Medulla oblongata (tissue), 1 donor: ENCODE results near the gene SIK1.
"Not testable (repeated sequence)": the region's sequence is repeated elsewhere in the genome, so short reads cannot be mapped to it uniquely, and the experiment has no call there.

Source experiments
- DNase-seq: peaks from one replicate; pipeline ENCODE4 v3.0.0-alpha.2; 2015; ENCODE audit errors: extremely low spot score

SIK1 gene

DNA sequence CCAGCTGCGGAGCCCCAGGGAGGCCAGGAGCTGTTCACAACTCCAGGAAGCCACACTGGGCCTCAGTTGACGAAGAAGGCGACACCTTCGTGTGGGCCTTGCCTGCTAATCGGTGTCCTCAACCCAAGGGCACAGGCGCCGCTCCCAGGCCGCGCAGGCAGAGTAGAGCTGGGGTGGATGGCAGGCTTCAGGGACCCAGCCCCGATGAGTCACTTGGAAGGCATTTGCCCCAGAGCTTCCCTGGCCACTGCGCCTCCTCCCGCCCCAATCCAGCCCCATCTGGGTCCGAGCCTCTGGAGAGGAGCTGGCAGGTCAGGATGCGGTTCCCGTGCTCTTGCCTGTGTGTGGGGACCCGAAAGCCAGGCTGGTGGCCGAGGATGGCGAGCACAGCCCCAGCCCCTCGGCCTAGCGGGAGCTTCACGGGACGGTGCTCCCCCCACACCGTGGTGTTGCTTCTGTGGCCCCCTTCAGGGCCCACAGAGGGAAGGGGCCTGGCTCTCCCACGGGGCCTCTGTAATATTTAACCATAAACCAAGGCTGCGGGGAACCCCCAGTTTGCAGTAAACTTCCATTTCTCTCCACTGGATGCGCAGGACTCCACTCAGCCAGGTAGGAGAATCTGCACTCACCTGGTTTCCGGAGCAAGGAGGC is 30.0 kb downstream of the SIK1 start:
- DNase-seq = not testable (repeated sequence)

DNA sequence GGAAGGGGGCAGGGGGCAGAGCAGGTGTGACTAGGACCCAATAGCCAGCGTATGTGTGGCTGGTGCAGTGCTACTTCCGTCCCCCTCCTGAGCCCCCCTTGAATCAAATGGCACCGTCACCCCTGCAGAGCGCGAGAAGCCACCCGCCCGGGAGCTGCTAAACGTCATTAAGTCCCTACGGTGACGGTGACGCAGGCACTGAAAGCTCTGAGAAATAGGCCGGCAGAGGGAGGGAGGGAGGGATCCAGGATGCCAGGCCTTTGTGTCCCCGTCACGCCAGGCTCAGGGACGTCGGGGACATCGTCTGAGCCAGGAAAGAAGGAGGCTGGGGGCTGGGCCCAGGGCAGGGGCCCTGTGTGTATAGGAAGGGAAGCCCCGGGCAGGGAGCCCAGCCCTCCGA is 43.6 kb downstream of the SIK1 start:
- DNase-seq = not testable (repeated sequence)

DNA sequence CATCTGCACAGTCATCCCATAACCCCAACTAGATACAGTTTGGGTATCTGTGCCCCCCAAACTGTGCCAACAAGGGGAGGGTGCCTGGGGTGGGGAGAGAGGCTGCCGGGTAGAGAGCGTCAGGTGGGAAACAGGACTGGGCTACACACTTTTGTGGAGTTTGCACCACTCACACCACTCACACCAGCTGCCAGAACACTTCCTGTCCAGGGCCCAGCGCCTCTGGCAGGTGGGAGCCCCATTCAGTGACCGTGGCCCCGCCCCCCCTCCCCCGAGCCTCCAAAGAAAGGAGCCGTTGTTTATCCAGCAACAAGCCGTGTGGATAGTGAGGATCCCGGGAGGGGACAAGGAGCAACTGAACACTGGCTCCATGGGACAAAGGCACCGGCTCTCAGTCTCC is 44.0 kb downstream of the SIK1 start:
- not testable (repeated sequence) for DNase-seq

DNA sequence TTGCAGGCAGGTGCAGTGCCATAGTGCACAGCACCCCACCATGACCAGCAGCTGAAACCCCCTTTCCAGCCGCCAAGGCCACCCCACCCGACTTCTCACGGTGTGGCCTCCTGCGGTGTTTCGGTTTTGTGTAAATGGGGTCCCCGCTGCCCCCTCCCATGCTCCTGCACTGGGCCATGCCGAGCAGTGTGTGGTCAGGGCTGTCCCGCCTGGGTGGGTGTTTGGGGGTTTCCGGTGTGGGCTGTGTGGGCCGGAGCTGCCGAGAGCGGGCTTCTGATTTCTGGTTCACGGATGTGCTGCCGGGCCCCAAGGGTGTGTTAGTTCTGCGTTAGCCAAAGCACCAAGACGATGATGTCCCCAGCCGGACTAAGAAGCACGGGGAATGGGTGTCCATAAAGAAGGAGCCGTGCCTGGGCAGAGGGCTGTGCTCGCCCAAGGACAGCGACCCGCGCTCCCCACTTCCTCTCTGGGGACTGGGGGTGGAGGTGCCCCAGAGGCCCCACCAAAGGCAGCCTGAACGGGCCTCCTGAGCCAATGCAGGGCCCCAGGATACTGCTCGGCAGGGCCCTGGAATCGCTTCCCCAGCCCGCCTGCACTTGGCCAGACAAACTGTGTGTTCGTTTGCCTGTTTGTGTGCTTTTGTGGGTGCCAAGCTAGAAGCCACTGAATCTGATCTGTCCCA is 45.9 kb downstream of the SIK1 start:
- not testable (repeated sequence) for DNase-seq

DNA sequence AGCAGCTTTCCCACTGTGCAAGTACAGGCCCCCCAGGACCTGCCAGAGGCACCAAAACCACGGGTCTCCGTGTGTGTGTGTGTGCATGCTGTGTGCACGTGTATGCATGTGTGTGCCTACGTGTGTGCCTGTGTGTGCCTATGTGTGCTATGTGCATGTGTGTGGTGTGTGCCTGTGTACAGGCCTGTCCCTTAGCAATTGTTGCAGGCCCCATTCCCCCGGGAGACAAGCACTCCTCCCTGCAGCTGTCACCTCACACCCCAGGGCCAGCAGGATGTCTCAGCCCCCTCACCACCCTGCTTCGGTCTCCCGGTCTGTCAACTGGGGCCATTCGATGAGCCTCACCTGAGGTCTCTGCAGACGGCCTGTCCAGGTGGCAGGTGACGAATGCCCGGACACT is 46.6 kb downstream of the SIK1 start:
- DNase-seq = not testable (repeated sequence)

DNA sequence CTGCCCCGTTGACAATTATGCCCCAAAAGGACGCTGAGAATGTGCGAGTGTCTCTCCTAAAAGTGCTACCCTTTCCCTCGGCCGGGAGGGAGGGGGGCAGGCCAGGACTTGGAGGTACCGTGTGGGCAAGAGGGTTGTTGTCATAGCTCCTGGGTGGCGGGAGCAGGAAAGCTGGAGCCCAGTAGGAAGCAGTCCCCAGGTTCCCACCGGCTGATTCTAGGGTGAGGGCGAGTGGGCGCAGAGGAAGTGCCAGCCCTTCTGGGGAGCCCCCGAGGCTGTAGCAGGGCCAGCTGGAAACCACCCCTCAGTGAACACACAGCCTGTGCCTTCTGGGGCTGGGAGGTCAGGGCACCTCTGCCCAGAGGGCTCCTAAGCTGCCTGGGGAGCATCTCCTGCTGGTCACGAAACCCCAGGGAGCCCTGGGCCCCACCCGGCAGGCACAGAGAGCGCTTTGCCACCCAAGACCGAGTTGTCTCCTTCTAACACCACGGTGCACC is 47.3 kb downstream of the SIK1 start:
- DNase-seq = not testable (repeated sequence)

DNA sequence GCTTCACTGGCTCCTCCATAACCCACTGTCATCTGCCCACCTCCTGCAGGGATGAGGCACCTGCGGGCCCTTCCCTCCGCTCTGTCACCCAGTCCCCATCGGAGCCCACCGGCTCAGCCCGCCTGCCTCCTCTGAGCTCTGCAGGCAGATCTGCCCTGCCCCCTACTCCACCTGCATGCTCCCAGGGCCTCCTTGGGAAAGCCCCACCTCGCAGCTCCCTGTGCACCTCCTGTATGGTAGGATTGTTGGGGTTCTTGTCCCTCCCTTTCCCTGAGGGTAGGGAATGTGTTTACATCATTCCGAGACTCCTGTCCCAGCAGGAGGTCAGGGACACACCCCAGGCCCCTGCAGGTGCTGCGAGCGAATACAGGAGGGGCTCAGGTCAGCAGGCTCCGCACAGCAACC is 50.5 kb downstream of the SIK1 start:
- no peak for DNase-seq

DNA sequence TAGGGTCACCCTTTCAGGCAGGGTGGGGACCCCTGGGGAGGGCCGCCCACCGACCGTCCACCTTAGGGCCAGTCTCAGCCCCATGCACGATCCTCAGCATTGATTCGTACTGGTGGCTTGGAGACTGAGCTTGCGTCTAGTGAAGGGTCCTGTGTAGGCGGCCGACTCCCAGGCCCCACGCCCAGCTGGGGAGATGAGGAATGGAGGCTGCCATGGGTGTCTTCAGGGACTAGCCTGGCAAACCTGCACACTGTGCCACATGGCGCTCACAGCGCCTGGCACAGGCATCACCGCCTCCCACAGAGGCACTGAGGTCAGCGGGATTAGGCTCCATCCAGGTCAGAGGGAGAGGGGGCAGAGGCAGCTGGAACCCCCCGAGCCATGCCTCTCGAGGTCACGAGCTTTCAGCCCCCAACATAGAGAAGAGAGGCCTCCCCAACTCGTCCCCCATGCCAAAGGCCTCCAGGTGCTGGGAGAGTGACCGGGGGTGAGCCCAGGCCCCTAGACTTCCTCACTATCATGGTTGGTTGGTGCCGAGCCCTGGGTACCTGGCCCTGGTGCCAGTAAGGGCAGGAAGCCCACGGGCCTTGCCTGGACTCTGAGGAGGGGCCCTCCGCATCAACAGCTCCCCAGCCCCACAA is 51.0 kb downstream of the SIK1 start:
- DNase-seq = no peak

DNA sequence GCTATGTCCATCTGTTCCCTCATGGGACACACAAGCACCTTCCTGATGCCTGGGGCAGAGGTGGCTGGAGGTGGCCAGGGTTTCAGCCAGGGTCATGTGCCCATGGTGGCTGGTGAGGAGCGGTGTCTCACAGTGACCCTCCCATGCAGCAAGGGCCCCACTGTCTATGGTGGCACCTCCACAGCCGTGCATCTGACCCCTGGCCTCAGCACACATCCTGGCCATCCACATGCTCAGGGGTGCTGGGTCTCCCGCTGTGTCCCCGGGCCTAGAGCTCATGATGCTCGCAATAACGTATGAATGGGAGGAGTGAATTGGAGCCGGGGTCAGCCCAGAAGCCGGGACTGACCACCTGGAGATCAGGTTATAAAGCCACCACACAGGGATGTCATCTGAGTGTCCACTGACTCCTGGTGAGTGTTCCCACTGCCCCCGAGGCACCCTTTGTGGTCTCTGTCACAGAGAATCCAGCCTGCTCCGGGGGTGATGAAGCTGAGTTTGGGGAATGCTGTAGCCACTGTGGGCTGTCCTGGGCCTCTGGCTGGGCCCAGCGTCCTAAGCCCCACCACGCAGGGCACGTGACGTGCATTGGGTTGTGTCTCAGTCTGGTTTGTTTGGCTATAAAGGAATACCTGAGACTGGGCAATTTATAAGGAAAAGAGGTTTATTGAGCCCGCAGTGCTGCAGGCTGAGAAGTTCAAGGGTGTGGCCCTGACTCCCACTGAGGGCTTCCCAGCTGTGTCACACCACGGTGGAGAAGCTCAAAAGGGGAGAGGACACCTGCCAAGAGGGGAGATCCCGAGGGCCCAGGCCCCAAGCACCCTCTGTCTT is 51.7 kb downstream of the SIK1 start:
- no peak for DNase-seq

DNA sequence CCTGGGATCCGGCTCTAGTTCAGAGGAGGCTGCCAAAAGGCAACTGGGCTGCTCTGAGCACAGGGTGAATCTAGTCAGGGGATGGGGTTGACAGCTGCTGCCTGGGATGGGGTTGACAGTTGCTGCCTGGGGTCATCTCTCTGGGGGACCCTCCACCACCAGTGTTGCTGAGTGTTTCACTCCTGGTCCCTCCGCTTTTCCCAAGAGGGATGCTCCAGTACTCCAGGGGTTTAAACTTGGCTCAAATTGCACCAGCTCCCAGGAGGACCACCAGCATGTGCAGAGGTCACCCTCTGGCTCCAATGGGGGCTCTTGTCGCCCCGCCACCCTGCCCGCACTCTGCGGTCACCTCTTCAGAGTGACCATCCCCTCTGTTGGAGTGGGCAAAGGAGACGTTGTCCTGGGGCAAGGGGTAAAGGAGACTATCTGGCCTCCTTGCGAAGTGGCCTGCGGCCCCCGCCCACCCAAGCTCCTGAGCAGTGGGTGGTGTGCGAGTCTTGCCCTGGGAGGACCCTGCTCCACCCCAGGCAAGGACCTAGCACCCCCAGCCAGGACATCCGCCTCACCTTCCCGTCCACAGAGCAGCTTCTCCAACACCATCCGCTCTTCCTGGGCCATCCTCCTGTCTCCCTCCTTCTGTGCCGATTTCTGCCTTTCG is 52.6 kb downstream of the SIK1 start:
- no peak for DNase-seq

DNA sequence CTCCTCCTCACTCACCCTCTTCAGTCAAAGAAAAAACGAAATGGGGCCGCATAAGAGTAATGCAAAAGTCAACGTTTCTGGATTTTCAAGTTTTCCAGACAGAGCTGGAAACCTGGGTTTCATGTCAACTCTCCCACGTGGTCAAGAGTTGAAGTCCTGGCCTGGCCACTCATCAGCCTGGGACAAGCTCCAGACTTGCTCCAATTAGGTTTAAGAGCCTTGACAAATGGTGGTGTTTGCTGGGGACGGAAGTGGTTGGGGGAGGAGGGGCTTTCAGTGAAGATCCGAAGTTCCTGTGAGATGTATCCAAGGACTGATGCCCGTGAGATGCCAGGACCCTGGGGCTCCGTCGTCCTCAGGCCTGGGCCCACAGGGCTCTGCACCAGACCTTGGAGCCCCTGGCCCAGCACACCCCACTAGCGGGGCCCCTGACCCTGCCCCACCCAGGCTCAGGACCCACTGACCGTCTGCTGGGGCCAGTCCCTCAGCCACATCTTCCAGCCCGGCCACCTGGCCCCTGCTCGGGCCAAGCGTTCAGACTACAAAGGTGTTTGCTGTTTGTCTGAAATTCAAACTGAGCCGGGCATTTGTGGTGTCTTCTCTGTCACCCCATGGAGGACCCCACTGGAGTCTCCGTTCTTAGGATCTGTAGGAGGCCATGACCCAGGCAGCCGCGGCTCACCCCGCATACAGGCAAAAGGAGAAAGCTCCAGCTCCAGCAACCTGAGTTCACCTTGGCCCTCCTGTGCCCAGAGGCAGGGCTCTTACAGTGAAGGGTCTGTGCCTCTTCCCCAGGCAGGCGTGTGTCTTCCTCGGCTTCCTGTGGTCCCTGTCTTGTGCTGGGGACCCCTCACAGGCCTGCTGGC is 53.3 kb downstream of the SIK1 start:
- DNase-seq = peak; percentile 35

DNA sequence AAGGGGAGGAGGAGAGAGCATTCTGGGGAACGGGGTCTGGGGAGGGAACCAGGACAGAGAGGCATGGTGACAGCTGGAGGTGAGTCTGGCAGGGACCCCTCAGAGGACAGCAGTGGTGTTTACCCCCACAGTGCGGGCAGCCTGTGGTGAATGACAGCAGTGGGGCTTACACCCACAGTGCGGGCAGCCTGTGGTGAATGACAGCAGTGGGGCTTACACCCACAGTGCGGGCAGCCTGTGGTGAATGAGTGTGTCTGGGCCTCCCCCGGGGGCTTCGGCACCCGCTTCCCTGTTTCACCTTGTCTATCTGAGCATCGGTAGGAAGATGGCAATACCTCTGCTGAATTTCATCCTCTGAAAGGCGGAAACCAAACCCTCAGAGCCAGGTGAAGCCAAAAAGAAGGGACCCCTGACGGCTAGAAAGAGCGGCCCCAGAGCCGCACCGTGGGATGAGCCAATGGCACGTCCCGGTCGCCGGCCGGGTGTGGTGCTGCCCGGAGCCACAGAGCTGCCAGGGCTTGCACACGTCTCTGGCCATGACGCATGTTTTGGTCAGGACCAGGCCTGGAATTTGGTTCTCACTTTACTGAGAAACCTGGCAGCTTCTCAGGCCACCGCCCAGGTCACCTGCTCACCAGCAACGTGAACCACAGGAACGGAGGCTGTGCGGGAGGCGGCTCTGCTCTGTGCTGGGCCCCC is 54.1 kb downstream of the SIK1 start:
- no peak for DNase-seq

DNA sequence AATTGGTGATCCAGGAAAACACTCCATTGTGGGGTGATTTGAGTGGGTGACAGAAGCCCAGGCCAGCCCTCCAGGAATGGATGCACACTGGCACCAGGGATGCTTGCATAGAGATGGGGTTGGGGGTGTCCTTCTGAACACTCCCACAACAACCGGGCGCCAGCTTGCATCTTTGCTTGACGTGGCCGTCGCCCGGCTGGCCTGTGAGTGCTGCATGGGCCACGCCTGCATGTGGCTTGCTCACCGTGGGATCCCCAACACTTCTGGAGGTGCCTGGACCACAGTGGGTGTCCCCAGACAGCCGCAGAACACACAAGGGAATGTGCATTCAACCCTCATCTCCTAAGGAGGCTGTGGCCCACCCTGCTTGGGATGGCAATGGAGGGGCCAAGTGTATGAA is 55.1 kb downstream of the SIK1 start:
- no peak for DNase-seq

DNA sequence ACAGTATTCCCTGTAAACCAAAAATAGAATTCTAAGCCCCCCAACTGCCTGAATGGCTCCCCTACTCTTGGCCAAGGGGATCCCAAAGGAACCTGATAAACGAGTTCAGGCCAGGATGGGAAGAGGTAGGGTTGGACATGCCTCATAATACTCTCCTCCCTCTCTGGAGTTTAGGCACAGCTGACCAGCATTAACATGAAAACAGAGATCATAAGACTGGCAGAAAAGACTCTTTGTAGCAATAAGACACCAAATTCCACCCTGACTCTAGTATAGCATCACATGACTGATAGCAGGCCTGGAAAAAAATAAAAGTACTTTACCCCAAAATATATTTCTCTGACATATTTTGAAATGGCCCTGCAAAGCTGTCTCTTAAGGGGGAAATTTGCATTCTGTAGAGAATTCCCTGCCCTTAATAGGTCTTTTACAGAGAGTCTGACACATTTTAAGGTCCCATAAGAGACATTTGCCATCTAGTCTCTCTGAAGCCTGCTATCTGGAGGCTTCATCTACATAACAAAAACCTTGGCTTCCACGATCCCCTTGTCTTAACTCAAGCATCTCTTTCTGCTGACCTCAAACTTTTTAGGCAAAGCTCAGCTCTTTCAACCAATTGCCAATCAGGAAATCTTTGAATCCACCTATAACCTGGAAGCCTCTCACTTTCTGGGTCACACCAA is 55.9 kb downstream of the SIK1 start:
- DNase-seq = no peak

DNA sequence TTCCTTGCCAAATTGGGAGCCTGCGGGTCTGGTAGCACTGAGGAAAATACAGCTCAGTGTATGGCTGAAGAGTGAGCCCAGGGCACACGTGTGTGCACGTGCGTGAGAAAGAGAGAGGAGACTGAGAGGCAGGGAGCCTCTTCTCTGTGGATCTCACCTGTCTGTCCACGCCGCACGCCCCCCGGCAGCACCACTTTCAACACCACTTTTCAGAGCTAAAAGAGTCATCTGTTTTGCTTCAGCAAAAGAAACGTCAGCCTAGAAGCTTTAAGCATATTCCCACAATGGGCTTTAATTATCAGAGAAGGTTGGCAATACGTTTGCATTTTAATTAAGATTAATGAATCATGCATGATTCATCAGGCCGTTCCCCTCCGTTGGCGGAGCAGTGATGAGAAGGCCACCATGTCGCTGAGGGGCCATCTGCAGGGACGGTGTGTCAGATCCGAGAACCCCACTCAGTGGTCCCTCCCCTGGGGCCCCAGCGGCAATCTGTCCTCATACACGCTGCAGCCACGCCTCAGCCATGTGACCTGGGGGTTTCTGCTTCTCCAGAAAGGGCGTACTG is 56.8 kb downstream of the SIK1 start:
- no peak for DNase-seq

DNA sequence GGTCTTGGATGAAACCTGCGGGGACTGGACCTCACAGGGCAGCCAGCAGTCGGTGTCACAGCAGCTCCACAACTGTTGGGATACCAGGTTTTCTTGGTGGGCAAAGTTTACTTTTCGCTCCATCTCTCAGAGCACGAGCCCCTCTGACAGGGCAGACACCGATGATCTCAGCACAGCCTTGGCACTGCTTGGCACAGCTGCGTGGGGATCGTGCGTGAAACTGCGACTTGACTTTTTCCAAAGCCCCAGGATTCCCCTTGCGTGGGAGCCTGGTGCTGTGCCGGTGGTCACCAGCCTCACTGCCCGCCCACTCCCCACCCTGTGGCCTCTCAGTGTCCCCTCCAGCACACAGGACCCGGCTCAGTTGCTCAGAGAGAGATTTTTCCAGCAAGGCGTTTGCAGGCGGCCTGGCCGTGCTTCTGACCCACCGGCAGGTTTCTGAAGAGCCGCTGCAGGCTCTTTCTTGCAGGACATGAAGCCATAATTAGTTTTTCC is 57.3 kb downstream of the SIK1 start:
- DNase-seq = no peak

DNA sequence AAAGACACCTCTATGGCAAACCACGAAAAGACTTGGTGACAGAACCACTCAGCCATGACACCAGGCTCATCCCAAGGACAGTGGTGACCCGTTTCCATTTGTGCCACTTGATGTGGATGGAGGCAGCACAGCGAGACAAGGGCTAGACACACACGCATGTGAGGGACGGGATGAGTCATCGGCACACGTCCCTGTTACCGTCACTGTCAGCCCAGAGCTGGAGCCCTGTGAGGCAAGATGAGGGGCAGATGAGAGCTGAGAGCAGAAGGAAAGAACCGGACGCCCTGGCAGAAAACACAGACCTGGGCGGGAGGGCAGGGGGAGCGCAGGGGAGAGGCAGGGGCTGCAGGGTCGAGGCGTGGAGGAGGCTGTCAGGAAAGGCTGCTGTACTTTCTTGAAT is 57.8 kb downstream of the SIK1 start:
- DNase-seq = peak; percentile 29

DNA sequence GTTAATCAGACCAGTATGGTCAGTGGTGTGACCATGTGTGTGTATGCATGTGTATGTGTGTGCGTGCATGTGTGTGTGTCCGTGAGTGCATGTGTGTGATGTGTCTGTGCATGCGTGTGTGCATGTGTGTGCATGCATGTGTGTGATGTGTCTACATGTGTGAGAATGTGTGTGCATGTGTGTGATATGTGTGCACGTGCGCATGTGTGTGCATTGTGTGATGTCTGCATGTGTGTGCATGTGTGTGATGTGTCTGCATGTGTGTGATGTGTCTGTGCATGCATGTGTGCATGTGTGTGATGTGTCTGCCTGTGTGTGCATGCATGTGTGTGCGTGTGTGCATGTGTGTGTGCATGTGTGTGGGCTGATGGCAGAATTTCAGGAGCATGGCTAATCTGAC is 58.2 kb downstream of the SIK1 start:
- DNase-seq = no peak

DNA sequence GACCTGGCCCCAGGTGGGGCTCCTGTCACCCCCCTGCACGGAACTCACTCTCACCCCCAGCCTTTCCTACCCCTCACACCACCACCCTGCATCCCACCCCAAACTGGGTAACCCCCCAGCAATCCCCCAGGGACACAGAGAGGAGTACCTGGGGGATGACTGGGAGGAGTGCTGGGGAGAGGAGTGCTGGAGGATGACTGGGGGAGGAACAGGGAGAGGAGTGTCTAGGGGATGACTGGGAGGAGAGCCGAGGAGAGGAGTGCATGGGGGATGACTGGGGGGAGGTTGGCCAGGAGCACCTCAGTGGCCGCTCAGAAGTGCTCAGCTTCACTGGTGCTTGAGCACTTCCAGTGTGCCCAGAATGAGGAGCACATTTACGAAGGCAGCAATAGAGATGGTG is 59.1 kb downstream of the SIK1 start:
- no peak for DNase-seq
